Endodermal cell (in vitro differentiated cells): ENCODE data around the gene MACROD1. TPM values are rescaled to one million over a fixed set of nuclear protein-coding genes. Genes with fewer than 3 reads are reported as not detected.

Source experiments
- DNase-seq: peaks from one replicate; pipeline ENCODE4 v3.0.0-alpha.2; 2017
- H3K27ac ChIP-seq: 2 replicates; pipeline ENCODE4 v1.5.1; 2013; ENCODE audit warnings: mild to moderate bottlenecking, low read depth, low read length, moderate library complexity
- H3K27me3 ChIP-seq: 2 replicates; pipeline ENCODE4 v1.6.1; 2013; ENCODE audit warnings: mild to moderate bottlenecking, low read length, moderate library complexity; ENCODE audit not compliant: insufficient read depth, control insufficient read depth, poor library complexity, severe bottlenecking
- H3K36me3 ChIP-seq: 2 replicates; pipeline ENCODE4 v1.7.0; 2013; ENCODE audit warnings: mild to moderate bottlenecking, low read length, moderate library complexity; ENCODE audit not compliant: control insufficient read depth, insufficient read depth
- H3K4me1 ChIP-seq: one replicate; pipeline ENCODE4 v1.7.0; 2013; ENCODE audit warnings: low read length; ENCODE audit not compliant: control insufficient read depth, insufficient read depth
- H3K4me3 ChIP-seq: 2 replicates; pipeline ENCODE4 v1.5.1; 2013; ENCODE audit warnings: mild to moderate bottlenecking, low read length, moderate library complexity
- H3K9ac ChIP-seq: 2 replicates; pipeline ENCODE4 v1.6.1; 2013; ENCODE audit warnings: mild to moderate bottlenecking, low read length, moderate library complexity; ENCODE audit not compliant: poor library complexity, severe bottlenecking; ENCODE audit errors: extremely low read depth
- H3K9me3 ChIP-seq: 2 replicates; pipeline ENCODE4 v1.6.1; 2013; ENCODE audit warnings: mild to moderate bottlenecking, low read length, moderate library complexity; ENCODE audit not compliant: control insufficient read depth
- H3K27ac Mint-ChIP-seq: 2 replicates; pipeline ENCODE4 v1.8.0; 2020; ENCODE audit warnings: mixed read lengths
- H3K27me3 Mint-ChIP-seq: 2 replicates; pipeline ENCODE4 v1.8.0; 2021; ENCODE audit warnings: mild to moderate bottlenecking, mixed read lengths; ENCODE audit not compliant: insufficient read depth
- H3K36me3 Mint-ChIP-seq: 2 replicates; pipeline ENCODE4 v1.8.0; 2020; ENCODE audit warnings: low read depth, mixed read lengths
- H3K4me1 Mint-ChIP-seq: 2 replicates; pipeline ENCODE4 v1.8.0; 2020; ENCODE audit warnings: mixed read lengths
- H3K4me3 Mint-ChIP-seq: 2 replicates; pipeline ENCODE4 v1.8.0; 2020; ENCODE audit warnings: mild to moderate bottlenecking, moderate library complexity, mixed read lengths
- H3K9me3 Mint-ChIP-seq: 2 replicates; pipeline ENCODE4 v1.8.0; 2020; ENCODE audit warnings: mild to moderate bottlenecking, mixed read lengths
- CTCF ChIP-seq: fragments of 200-600 bp; sonication (generic); conservative IDR thresholded peaks from 2 replicates; pipeline ENCODE4 v1.5.0; 2021; ENCODE audit warnings: antibody characterized with exemption, mild to moderate bottlenecking
- WGBS, 2 experiments: methylation state at CpG; one replicate each; pipeline versions ENCODE4 v1.1.5 to v1.1.7; 2013; ENCODE audit warnings: missing lambda C conversion rate in 2 of 2, mixed read lengths in 1 of 2; ENCODE audit not compliant: insufficient coverage in 1 of 2, insufficient read length in 1 of 2; 5-methylcytosine and 5-hydroxymethylcytosine counted together
- total RNA-seq, 2 donors: library from RNA; stranded (reverse); fragmentation: NEBNext Ultra II Directional in 1 of 2; extraction: Animal tissue kit (Norgen Biotek cat#: 25700) in 1 of 2; gene quantifications; 2 replicates in 1 of 2; 3 replicates in 1 of 2; pipeline ENCODE4 v1.2.1, GENCODE V29; 2021

The MACROD1 gene
- total RNA-seq, 2 donors from 2014 or later, result 23.0 to 41.9 TPM

- Mint-ChIP-seq H3K9me3 (no peaks in the 10 kb centered on the region), H3K4me1 (no peaks in the 10 kb centered on the region), H3K36me3 (no peaks in the 10 kb centered on the region), H3K27ac (no peak overlapping the region), H3K4me3 (no peak overlapping the region), H3K27me3 (peaks cover 41% of the 10 kb centered on the region)
- TF ChIP-seq CTCF, result no peak
- H3K9ac ChIP-seq, result no peak overlapping the region
- no peaks in the 10 kb centered on the region for H3K27me3 ChIP-seq
- no peak overlapping the region for H3K27ac ChIP-seq
- no peaks in the 10 kb centered on the region for H3K4me1 ChIP-seq
- H3K9me3 ChIP-seq, result no peaks in the 10 kb centered on the region
- H3K4me3 ChIP-seq, result no peak overlapping the region
- no peaks in the 10 kb centered on the region for H3K36me3 ChIP-seq
- 92 to 94% methylated on average over 5 to 8 of the region's 8 CpGs for WGBS, 2 experiments
- DNase-seq, result no peak
Observed at GRCh38 chr11:64076758-64077157, 89.2 kb downstream of the MACROD1 start.

- no peak overlapping the region for H3K4me3 ChIP-seq
- DNase-seq, result no peak
- H3K36me3 Mint-ChIP-seq, result no peaks in the 10 kb centered on the region
- no peaks in the 10 kb centered on the region for H3K9me3 ChIP-seq
- H3K36me3 ChIP-seq, result no peaks in the 10 kb centered on the region
- H3K27ac ChIP-seq, result no peak overlapping the region
- peaks cover 4% of the 10 kb centered on the region for H3K4me1 ChIP-seq
- H3K4me1 Mint-ChIP-seq, result peaks cover 4% of the 10 kb centered on the region
- H3K27ac Mint-ChIP-seq, result no peak overlapping the region
- no peaks in the 10 kb centered on the region for H3K9me3 Mint-ChIP-seq
- peaks cover 25% of the 10 kb centered on the region for H3K27me3 Mint-ChIP-seq
- no peaks in the 10 kb centered on the region for H3K27me3 ChIP-seq
- H3K4me3 Mint-ChIP-seq, result no peak overlapping the region
- 81 to 88% methylated on average over 8 to 10 of the region's 10 CpGs for WGBS, 2 experiments
- no peak for TF ChIP-seq CTCF
- H3K9ac ChIP-seq, result no peak overlapping the region
Observed at GRCh38 chr11:64074239-64074638, 91.7 kb downstream of the MACROD1 start.

GRCh38 chr11:64073542-64073941 is 92.4 kb downstream of the MACROD1 start:
- Histone ChIP-seq H3K4me3 (no peak overlapping the region), H3K9ac (no peak overlapping the region), H3K36me3 (no peaks in the 10 kb centered on the region), H3K27me3 (no peaks in the 10 kb centered on the region), H3K4me1 (peaks cover 4% of the 10 kb centered on the region), H3K27ac (no peak overlapping the region), H3K9me3 (no peaks in the 10 kb centered on the region)
- H3K27me3 Mint-ChIP-seq, result peaks cover 21% of the 10 kb centered on the region
- TF ChIP-seq CTCF, result no peak
- no peaks in the 10 kb centered on the region for H3K9me3 Mint-ChIP-seq
- H3K27ac Mint-ChIP-seq, result no peak overlapping the region
- no peaks in the 10 kb centered on the region for H3K36me3 Mint-ChIP-seq
- H3K4me1 Mint-ChIP-seq, result peaks cover 6% of the 10 kb centered on the region
- DNase-seq, result no peak
- H3K4me3 Mint-ChIP-seq, result no peak overlapping the region
- 81 to 86% methylated on average over 5 to 13 of the region's 13 CpGs for WGBS, 2 experiments
